IMR-90 (cell line): Measurements from ENCODE around the gene CCDC13. TPM values are rescaled to one million over a fixed set of nuclear protein-coding genes. Genes with fewer than 3 reads are reported as not detected.

ENCODE experiments used
- ATAC-seq: fragments of 200-7000 bp; cut with Tn5 transposase; 2 replicates; pipeline ENCODE4 v1.9.1; 2020; ENCODE audit warnings: low read depth, mild to moderate bottlenecking, moderate library complexity
- BruUV-seq: library from RNA; stranded (reverse); fragments of 400-500 nt; replicated peaks from 2 replicates; lab custom pipeline; 2021; lab: Mats Ljungman, UMichigan
- CTCF ChIA-PET: fragments of 300-600 bp; formaldehyde crosslinking; extraction: SDS; loops from one replicate; lab custom pipeline; 2021; ENCODE audit warnings: antibody characterized with exemption; lab: Yijun Ruan, JAX
- POLR2A ChIA-PET: fragments of 300-600 bp; sonication (Branson Sonifier 250); formaldehyde crosslinking; loops from one replicate; lab custom pipeline; 2022; ENCODE audit warnings: antibody characterized with exemption; ENCODE audit not compliant: unreplicated experiment; lab: Charles Lee
- DNase-seq: peaks from one replicate; pipeline ENCODE4 v3.0.0; 2013
- H2AFZ ChIP-seq: replicated peaks from 2 replicates; pipeline ENCODE3; 2013; ENCODE audit warnings: low read length, mild to moderate bottlenecking; ENCODE audit not compliant: poor library complexity
- H2AK5ac ChIP-seq: 2 replicates; pipeline ENCODE4 v1.6.1; 2013; ENCODE audit warnings: low read depth, low read length, inconsistent platforms
- H2AK9ac ChIP-seq: replicated peaks from 2 replicates; pipeline ENCODE3; 2013; ENCODE audit warnings: mild to moderate bottlenecking, low read depth, low read length, moderate library complexity; ENCODE audit not compliant: poor library complexity
- H2BK120ac ChIP-seq: 2 replicates; pipeline ENCODE4 v1.6.1; 2013; ENCODE audit warnings: low read depth, low read length, inconsistent platforms
- H2BK15ac ChIP-seq: 3 replicates; pipeline ENCODE4 v1.6.1; 2013; ENCODE audit warnings: low read depth, low read length, inconsistent platforms
- H2BK20ac ChIP-seq: 2 replicates; pipeline ENCODE4 v1.6.1; 2013; ENCODE audit warnings: low read depth, mild to moderate bottlenecking, inconsistent platforms, low read length, moderate library complexity
- H2BK5ac ChIP-seq: 2 replicates; pipeline ENCODE4 v1.6.1; 2013; ENCODE audit warnings: mild to moderate bottlenecking, low read depth, low read length, inconsistent platforms; ENCODE audit not compliant: poor library complexity, severe bottlenecking
- H3K14ac ChIP-seq: replicated peaks from 2 replicates; pipeline ENCODE4 v1.6.1; 2013; ENCODE audit warnings: low read depth, low read length, inconsistent platforms
- H3K18ac ChIP-seq: 2 replicates; pipeline ENCODE4 v1.6.1; 2013; ENCODE audit warnings: low read depth, low read length, control low read depth
- H3K23ac ChIP-seq: 2 replicates; pipeline ENCODE4 v1.6.1; 2013; ENCODE audit warnings: low read depth, low read length, inconsistent platforms
- H3K27ac ChIP-seq: 2 replicates; pipeline ENCODE4 v1.5.1; 2013; ENCODE audit warnings: mild to moderate bottlenecking, control low read depth, low read length; ENCODE audit not compliant: insufficient read depth
- H3K27me3 ChIP-seq: 2 replicates; pipeline ENCODE4 v1.6.1; 2013; ENCODE audit warnings: low read length; ENCODE audit not compliant: control insufficient read depth, insufficient read depth
- H3K36me3 ChIP-seq: 2 replicates; pipeline ENCODE4 v1.6.1; 2013; ENCODE audit warnings: low read length, mixed read lengths; ENCODE audit not compliant: control insufficient read depth, insufficient read depth
- H3K4ac ChIP-seq: 2 replicates; pipeline ENCODE4 v1.6.1; 2013; ENCODE audit warnings: low read depth, low read length, inconsistent platforms
- H3K4me1 ChIP-seq: 2 replicates; pipeline ENCODE4 v1.6.1; 2013; ENCODE audit warnings: low read length, mixed read lengths; ENCODE audit not compliant: control insufficient read depth, insufficient read depth
- H3K4me2 ChIP-seq: 2 replicates; pipeline ENCODE4 v1.6.1; 2013; ENCODE audit warnings: low read depth, mild to moderate bottlenecking, control low read depth, low read length, moderate library complexity
- H3K4me3 ChIP-seq: 2 replicates; pipeline ENCODE4 v1.5.1; 2013; ENCODE audit warnings: low read depth, mild to moderate bottlenecking, control low read depth, low read length, moderate library complexity; ENCODE audit not compliant: insufficient read depth
- H3K56ac ChIP-seq: 2 replicates; pipeline ENCODE4 v1.6.1; 2013; ENCODE audit warnings: low read length, inconsistent platforms; ENCODE audit not compliant: insufficient read depth; ENCODE audit errors: extremely low read depth
- H3K79me1 ChIP-seq, 2 experiments: 2 replicates each; pipeline ENCODE4 v1.6.1; 2013; ENCODE audit warnings: low read length in 2 of 2, inconsistent platforms in 1 of 2, low read depth in 1 of 2
- H3K9ac ChIP-seq: 2 replicates; pipeline ENCODE4 v1.6.1; 2013; ENCODE audit warnings: low read depth, low read length, control low read depth
- H3K9me1 ChIP-seq: 2 replicates; pipeline ENCODE4 v1.6.1; 2013; ENCODE audit warnings: low read length, inconsistent platforms; ENCODE audit not compliant: insufficient read depth
- H3K9me3 ChIP-seq: 2 replicates; pipeline ENCODE4 v1.6.1; 2013; ENCODE audit warnings: low read length; ENCODE audit not compliant: control insufficient read depth, insufficient read depth
- H4K20me1 ChIP-seq: 2 replicates; pipeline ENCODE4 v1.6.1; 2013; ENCODE audit warnings: low read length, inconsistent platforms; ENCODE audit not compliant: insufficient read depth
- H4K5ac ChIP-seq: 2 replicates; pipeline ENCODE4 v1.6.1; 2013; ENCODE audit warnings: mild to moderate bottlenecking, low read depth, low read length, control low read depth
- H4K8ac ChIP-seq, 2 experiments: 2 replicates each; pipeline ENCODE4 v1.6.1; 2013; ENCODE audit warnings: low read depth in 2 of 2, low read length in 2 of 2, control low read depth in 1 of 2, inconsistent platforms in 1 of 2
- H4K91ac ChIP-seq: 2 replicates; pipeline ENCODE4 v1.6.1; 2013; ENCODE audit warnings: low read depth, low read length, inconsistent platforms; ENCODE audit not compliant: insufficient read depth
- BHLHE40 ChIP-seq: fragments of 150-350 bp; IDR thresholded peaks from 2 replicates; pipeline ENCODE4 v1.6.1; 2016; ENCODE audit warnings: mild to moderate bottlenecking, low read depth, low read length
- CEBPB ChIP-seq: IDR thresholded peaks from 2 replicates; pipeline ENCODE4 v1.6.1; 2012; ENCODE audit warnings: low read depth, low read length, improper control_type of control experiment
- CHD1 ChIP-seq: IDR thresholded peaks from 2 replicates; pipeline ENCODE4 v1.6.1; 2012; ENCODE audit warnings: low read depth, low read length, improper control_type of control experiment
- CTCF ChIP-seq: conservative IDR thresholded peaks from 2 replicates; pipeline ENCODE4 v1.5.1; 2012; ENCODE audit warnings: mild to moderate bottlenecking, low read depth, low read length, improper control_type of control experiment
- ELK1 ChIP-seq: fragments of 150-350 bp; IDR thresholded peaks from 2 replicates; pipeline ENCODE4 v1.6.1; 2016; ENCODE audit warnings: low read depth, mild to moderate bottlenecking, low read length, moderate library complexity, borderline replicate concordance
- FOS ChIP-seq: fragments of 150-350 bp; IDR thresholded peaks from 2 replicates; pipeline ENCODE4 v1.6.1; 2016; ENCODE audit warnings: low read depth, low read length
- MAFK ChIP-seq: IDR thresholded peaks from 2 replicates; pipeline ENCODE4 v1.6.1; 2012; ENCODE audit warnings: low read depth, low read length, improper control_type of control experiment
- MAZ ChIP-seq: IDR thresholded peaks from 2 replicates; pipeline ENCODE4 v1.6.1; 2012; ENCODE audit warnings: low read depth, mild to moderate bottlenecking, low read length, improper control_type of control experiment, moderate library complexity, borderline replicate concordance
- MXI1 ChIP-seq: IDR thresholded peaks from 2 replicates; pipeline ENCODE4 v1.6.1; 2012; ENCODE audit warnings: low read depth, mild to moderate bottlenecking, low read length, moderate library complexity, borderline replicate concordance
- NFE2L2 ChIP-seq: fragments of 150-350 bp; IDR thresholded peaks from 2 replicates; pipeline ENCODE4 v1.6.1; 2016; ENCODE audit warnings: low read depth, mild to moderate bottlenecking, low read length
- POLR2A ChIP-seq: IDR thresholded peaks from 2 replicates; pipeline ENCODE4 v1.6.1; 2012; ENCODE audit warnings: mild to moderate bottlenecking, low read depth, low read length
- RAD21 ChIP-seq: IDR thresholded peaks from 2 replicates; pipeline ENCODE4 v1.6.1; 2012; ENCODE audit warnings: low read length, improper control_type of control experiment
- RCOR1 ChIP-seq: IDR thresholded peaks from 2 replicates; pipeline ENCODE4 v1.6.1; 2012; ENCODE audit warnings: mild to moderate bottlenecking, low read length, improper control_type of control experiment; ENCODE audit not compliant: insufficient replicate concordance
- RFX5 ChIP-seq: IDR thresholded peaks from 2 replicates; pipeline ENCODE4 v1.8.0; 2012; ENCODE audit warnings: low read depth, mild to moderate bottlenecking, low read length, moderate library complexity
- SMC3 ChIP-seq: fragments of 150-350 bp; IDR thresholded peaks from 2 replicates; pipeline ENCODE4 v1.6.1; 2016; ENCODE audit warnings: low read depth, mild to moderate bottlenecking, antibody characterized with exemption, low read length, moderate library complexity
- USF2 ChIP-seq: fragments of 150-350 bp; IDR thresholded peaks from 2 replicates; pipeline ENCODE4 v1.6.1; 2017; ENCODE audit warnings: mild to moderate bottlenecking, antibody characterized with exemption, low read length, low read depth
- WGBS, 2 experiments: methylation state at CpG; one replicate each; pipeline versions ENCODE4 v1.1.5 to v1.1.7; 2013; ENCODE audit warnings: missing lambda C conversion rate in 2 of 2; ENCODE audit not compliant: insufficient read length in 1 of 2; ENCODE audit errors: extremely low coverage in 2 of 2; 5-methylcytosine and 5-hydroxymethylcytosine counted together
- dilution Hi-C: fragments of 300-500 bp; cut with HindIII; formaldehyde crosslinking; loops from one replicate; pipeline ENCODE4 v1.14.3; 2018; ENCODE audit warnings: low sequenced_read_pairs; ENCODE audit not compliant: unreplicated experiment
- in situ Hi-C: fragments of 300-500 bp; cut with MboI; formaldehyde crosslinking; loops from 3 replicates; pipeline ENCODE4 v1.14.3; 2019; ENCODE audit warnings: low sequenced_read_pairs, inconsistent platforms, mixed read lengths
- intact Hi-C: fragments of 100-400 bp; cut with micrococcal nuclease; formaldehyde crosslinking; loops from 2 replicates; pipeline ENCODE4 v1.10.0; 2022
- polyA plus RNA-seq, 3 experiments: library from polyadenylated mRNA; depleted of rRNA; stranded (reverse); fragments of >200 nt; gene quantifications; 2 replicates each; pipeline ENCODE4 v1.2.3, GENCODE V29; 2012; ENCODE audit warnings: low replicate concordance in 1 of 3
- total RNA-seq: library from RNA; depleted of rRNA; stranded (reverse); fragments of >200 nt; gene quantifications from 2 replicates; pipeline ENCODE4 v1.2.3, GENCODE V29; 2012

The CCDC13 gene
- total and polyA plus RNA-seq, 2 of the 4 experiments (the other 2 are of a cell fraction), result 0.18 to 0.19 TPM

- WGBS, 2 experiments, result no CpG with 5 or more reads among the region's 4 CpGs
- intact Hi-C loops (no loop called here), dilution Hi-C loops (no loop called here), in situ Hi-C loops (no loop called here)
- POLR2A ChIA-PET, result no interaction called here
- H3K4ac ChIP-seq, result no peak overlapping the region
- no peak overlapping the region for H4K5ac ChIP-seq
- H4K20me1 ChIP-seq, result peaks cover 22% of the 10 kb centered on the region
- H3K4me1 ChIP-seq, result peaks cover 3% of the 10 kb centered on the region; the same call in 1 of the 2 replicates
- H3K23ac ChIP-seq, result no peak overlapping the region
- 0 out of 2 replicates have a peak, but pooled peaks cover 2% of the 10 kb centered on the region for H3K27me3 ChIP-seq
- no peaks in the 10 kb centered on the region for H3K9me3 ChIP-seq
- H4K8ac ChIP-seq, result no peak overlapping the region
- DNase-seq, result no peak
- H3K9me1 ChIP-seq, result peaks cover 3% of the 10 kb centered on the region
- H3K9ac ChIP-seq, result no peak overlapping the region
- H3K27ac ChIP-seq, result no peak overlapping the region
- H3K4me3 ChIP-seq, result no peak overlapping the region
- H3K56ac ChIP-seq, result no peak overlapping the region
- no peak for ATAC-seq
- no peak overlapping the region for H2AK9ac ChIP-seq
- TF ChIP-seq NFE2L2, result no peak
- no peak for TF ChIP-seq MAFK
- TF ChIP-seq RAD21, result no peak
- no peak for TF ChIP-seq RFX5
- TF ChIP-seq POLR2A, result no peak
- no peak for TF ChIP-seq USF2
- TF ChIP-seq FOS, result no peak
- TF ChIP-seq SMC3, result no peak
- no peak for TF ChIP-seq CTCF
- TF ChIP-seq MXI1, result no peak
- TF ChIP-seq CHD1, result no peak
- TF ChIP-seq MAZ, result no peak
- TF ChIP-seq RCOR1, result no peak
- TF ChIP-seq CEBPB, result no peak
- no peak for TF ChIP-seq BHLHE40
- TF ChIP-seq ELK1, result no peak
- no peak overlapping the region for H3K18ac ChIP-seq
- no peak overlapping the region for H2BK15ac ChIP-seq
- H4K91ac ChIP-seq, result no peak overlapping the region
- H2BK120ac ChIP-seq, result no peak overlapping the region
- no peak overlapping the region for H2AFZ ChIP-seq
- H2BK20ac ChIP-seq, result no peak overlapping the region
- CTCF ChIA-PET, result no interaction called here
- no peak overlapping the region for H3K14ac ChIP-seq
- no peak overlapping the region for H2BK5ac ChIP-seq
- no TSS peak for BruUV-seq
- no peak overlapping the region for H2AK5ac ChIP-seq
- peaks cover 18 to 38% of the 10 kb centered on the region in 2 experiments for H3K79me1 ChIP-seq
- H3K4me2 ChIP-seq, result no peak overlapping the region
- no peaks in the 10 kb centered on the region for H3K36me3 ChIP-seq
Observed at GRCh38 chr3:42801784-42802183, 28.7 kb upstream of the CCDC13 start.
